Panc1 (cell line): ENCODE data around the gene CHRNG. TPM values are rescaled to one million over a fixed set of nuclear protein-coding genes. Genes with fewer than 3 reads are reported as not detected.

ENCODE experiments used
- ATAC-seq: fragments of 200-7000 bp; cut with Tn5 transposase; 2 replicates; pipeline ENCODE4 v1.9.1; 2020; ENCODE audit warnings: mild to moderate bottlenecking, moderate library complexity
- BruUV-seq: library from RNA; stranded (reverse); fragments of 400-500 nt; replicated peaks from 2 replicates; lab custom pipeline; 2021; lab: Mats Ljungman, UMichigan
- CTCF ChIA-PET: fragments of 300-600 bp; sonication (Branson Sonifier 250); formaldehyde crosslinking; loops from one replicate; lab custom pipeline; 2022; ENCODE audit warnings: antibody characterized with exemption; lab: Charles Lee
- POLR2A ChIA-PET: fragments of 300-600 bp; sonication (Branson Sonifier 250); formaldehyde crosslinking; loops from one replicate; lab custom pipeline; 2022; ENCODE audit warnings: antibody characterized with exemption; lab: Charles Lee
- DNase-seq: peaks from one replicate; pipeline ENCODE4 v3.0.0-alpha.2; 2010; ENCODE audit warnings: low read depth, low spot score
- H3K27ac ChIP-seq: 2 replicates; pipeline ENCODE4 v1.5.1; 2011; ENCODE audit warnings: mild to moderate bottlenecking, low read length, inconsistent platforms
- H3K27me3 ChIP-seq: fragments of 200-500 bp; sonication (Bioruptor generic); 2 replicates; pipeline ENCODE4 v1.6.0; 2014; ENCODE audit warnings: low read length, inconsistent platforms; ENCODE audit not compliant: control insufficient read depth, insufficient read depth
- H3K36me3 ChIP-seq: fragments of 200-500 bp; sonication (Bioruptor generic); 2 replicates; pipeline ENCODE4 v1.5.1; 2014; ENCODE audit warnings: inconsistent platforms, mild to moderate bottlenecking, low read length, moderate library complexity; ENCODE audit not compliant: control insufficient read depth, insufficient read depth
- H3K4me1 ChIP-seq: 2 replicates; pipeline ENCODE4 v1.5.1; 2011; ENCODE audit warnings: inconsistent platforms, mild to moderate bottlenecking, low read length, moderate library complexity; ENCODE audit not compliant: control insufficient read depth, insufficient read depth
- H3K4me3 ChIP-seq, 2 experiments: 2 replicates each; pipeline ENCODE4 v1.5.1; 2011 to 2012; ENCODE audit warnings: low read depth in 2 of 2, low read length in 2 of 2, mild to moderate bottlenecking in 2 of 2, inconsistent platforms in 1 of 2, moderate library complexity in 1 of 2
- H3K9me3 ChIP-seq: fragments of 200-500 bp; sonication (Bioruptor generic); 2 replicates; pipeline ENCODE4 v1.5.1; 2014; ENCODE audit warnings: low read depth, mild to moderate bottlenecking, inconsistent platforms, low read length, moderate library complexity; ENCODE audit not compliant: control insufficient read depth, insufficient read depth
- POLR2AphosphoS5 ChIP-seq: IDR thresholded peaks from 2 replicates; pipeline ENCODE4 v1.6.1; 2012; ENCODE audit warnings: mild to moderate bottlenecking, low read depth, low read length, moderate library complexity
- REST ChIP-seq, 2 experiments: IDR thresholded peaks; 2 replicates each; pipeline ENCODE4 v1.6.1; 2011 to 2012; ENCODE audit warnings: low read depth in 2 of 2, control low read depth in 1 of 2, low read length in 1 of 2, mild to moderate bottlenecking in 1 of 2, moderate library complexity in 1 of 2; ENCODE audit not compliant: insufficient read depth in 1 of 2
- SIN3A ChIP-seq: IDR thresholded peaks from 2 replicates; pipeline ENCODE4 v1.6.1; 2012; ENCODE audit warnings: low read depth, mild to moderate bottlenecking, low read length, moderate library complexity, borderline replicate concordance; ENCODE audit not compliant: insufficient read depth
- TCF7L2 ChIP-seq: IDR thresholded peaks from 2 replicates; pipeline ENCODE4 v1.6.1; 2011; ENCODE audit warnings: mild to moderate bottlenecking, low read depth, low read length, inconsistent platforms
- in situ Hi-C: cut with HindIII; loops from 2 replicates; pipeline ENCODE4 v1.10.0; 2016; ENCODE audit warnings: low sequenced_read_pairs, low pct_unique_long_range_greater_than_20kb
- intact Hi-C: fragments of 100-400 bp; cut with micrococcal nuclease; formaldehyde crosslinking; loops from one replicate; pipeline ENCODE4 v1.10.0; 2022; ENCODE audit not compliant: unreplicated experiment
- total RNA-seq: library from RNA; stranded (reverse); gene quantifications from one replicate; pipeline ENCODE4 v1.2.1, GENCODE V29; 2021; ENCODE audit not compliant: unreplicated experiment
- TF ChIP-seq, protein P1 (sequence below): fragments of 450-650 bp; IDR thresholded peaks from 2 replicates; pipeline ENCODE4 v1.5.1; 2017; ENCODE audit warnings: mild to moderate bottlenecking

CHRNG gene
- total RNA-seq, 1 experiment from 2014 or later: not detected

DNA sequence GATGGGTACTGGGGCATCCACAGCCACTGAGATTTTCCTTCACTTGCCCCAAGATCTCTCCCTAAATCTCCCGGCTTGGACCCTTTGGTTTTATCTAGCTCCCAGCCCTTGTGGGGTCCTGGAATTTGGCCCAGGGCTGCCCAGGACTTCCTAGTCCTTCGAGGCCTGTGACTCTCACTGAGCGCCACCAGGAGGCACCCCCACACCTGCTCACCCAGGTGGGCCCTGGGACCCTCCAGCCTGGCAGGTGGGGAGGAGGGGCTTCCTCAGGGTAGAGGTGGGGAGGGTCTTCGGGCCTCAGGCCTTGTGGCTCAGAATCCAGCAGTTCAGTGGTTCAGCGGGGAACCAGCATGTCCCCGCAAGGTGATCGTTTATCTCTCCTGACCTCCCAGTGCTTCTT is 31.2 kb upstream of the CHRNG start:
- TF ChIP-seq, protein P1, sequence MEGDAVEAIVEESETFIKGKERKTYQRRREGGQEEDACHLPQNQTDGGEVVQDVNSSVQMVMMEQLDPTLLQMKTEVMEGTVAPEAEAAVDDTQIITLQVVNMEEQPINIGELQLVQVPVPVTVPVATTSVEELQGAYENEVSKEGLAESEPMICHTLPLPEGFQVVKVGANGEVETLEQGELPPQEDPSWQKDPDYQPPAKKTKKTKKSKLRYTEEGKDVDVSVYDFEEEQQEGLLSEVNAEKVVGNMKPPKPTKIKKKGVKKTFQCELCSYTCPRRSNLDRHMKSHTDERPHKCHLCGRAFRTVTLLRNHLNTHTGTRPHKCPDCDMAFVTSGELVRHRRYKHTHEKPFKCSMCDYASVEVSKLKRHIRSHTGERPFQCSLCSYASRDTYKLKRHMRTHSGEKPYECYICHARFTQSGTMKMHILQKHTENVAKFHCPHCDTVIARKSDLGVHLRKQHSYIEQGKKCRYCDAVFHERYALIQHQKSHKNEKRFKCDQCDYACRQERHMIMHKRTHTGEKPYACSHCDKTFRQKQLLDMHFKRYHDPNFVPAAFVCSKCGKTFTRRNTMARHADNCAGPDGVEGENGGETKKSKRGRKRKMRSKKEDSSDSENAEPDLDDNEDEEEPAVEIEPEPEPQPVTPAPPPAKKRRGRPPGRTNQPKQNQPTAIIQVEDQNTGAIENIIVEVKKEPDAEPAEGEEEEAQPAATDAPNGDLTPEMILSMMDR: no peak
- TF ChIP-seq REST (IDR thresholded peaks at IDR 0.05; ENCODE audit: insufficient read depth in 1 of 2, low read depth in 2 of 2, low read length in 1 of 2) (no peak), TCF7L2 (no peak), POLR2AphosphoS5 (no peak), SIN3A (no peak)
- no peak for DNase-seq
- no TSS peak for BruUV-seq
- Histone ChIP-seq H3K36me3 (no peaks in the 10 kb centered on the region), H3K4me1 (no peaks in the 10 kb centered on the region), H3K27ac (no peak overlapping the region), H3K27me3 (peaks cover 3% of the 10 kb centered on the region; the same call in 1 of the 2 replicates), H3K4me3 (no peak overlapping the region), H3K9me3 (no peaks in the 10 kb centered on the region)
- ChIA-PET CTCF (no interaction called here), POLR2A (no interaction called here)
- intact Hi-C loops: no loop called here
- in situ Hi-C loops: no loop called here
- no peak for ATAC-seq

- Histone ChIP-seq H3K27me3 (no peaks in the 10 kb centered on the region), H3K4me3 (no peak overlapping the region), H3K27ac (no peak overlapping the region), H3K9me3 (no peaks in the 10 kb centered on the region), H3K4me1 (no peaks in the 10 kb centered on the region), H3K36me3 (no peaks in the 10 kb centered on the region)
- in situ Hi-C loops (no loop called here), intact Hi-C loops (no loop called here)
- ATAC-seq (no peak), DNase-seq (no peak)
- TF ChIP-seq TCF7L2 (no peak), POLR2AphosphoS5 (no peak), REST (IDR thresholded peaks at IDR 0.05; ENCODE audit: insufficient read depth in 1 of 2, low read depth in 2 of 2, low read length in 1 of 2) (no peak), SIN3A (no peak)
- TF ChIP-seq, protein P1: no peak
- BruUV-seq: no TSS peak
- ChIA-PET POLR2A (no interaction called here), CTCF (no interaction called here)
Measured at GRCh38 chr2:232511336-232511890, 28.1 kb upstream of the CHRNG start.
